A549 (cell line): Measurements from ENCODE around the gene NTNG1.

Source experiments
- EP300 ChIP-seq, 2 experiments: fragments of >200 bp; sonication (Bioruptor Twin); formaldehyde crosslinking; IDR thresholded peaks; 2 replicates in 1 of 2; 3 replicates in 1 of 2; pipeline ENCODE4 v1.6.1; 2016 to 2017
- HOXA7 ChIP-seq: fragments of 250-450 bp; sonication (Bioruptor Pico); IDR thresholded peaks from 2 replicates; pipeline ENCODE4 v1.5.0; 2020; ENCODE audit warnings: mild to moderate bottlenecking, moderate library complexity
- KDM5A ChIP-seq: fragments of 200-600 bp; sonication (generic); IDR thresholded peaks from 2 replicates; pipeline ENCODE4 v1.6.1; 2016; ENCODE audit warnings: antibody characterized with exemption, mild to moderate bottlenecking
- MAZ ChIP-seq: fragments of 150-350 bp; IDR thresholded peaks from 2 replicates; pipeline ENCODE4 v1.6.1; 2014; ENCODE audit warnings: antibody characterized with exemption, low read depth, low read length, borderline replicate concordance
- NFE2L2 ChIP-seq: fragments of 150-350 bp; conservative IDR thresholded peaks from 2 replicates; pipeline ENCODE4 v1.6.1; 2014; ENCODE audit warnings: low read length
- NR3C1 ChIP-seq: fragments of >200 bp; sonication (Bioruptor Twin); formaldehyde crosslinking; IDR thresholded peaks from 3 replicates; pipeline ENCODE4 v1.6.1; 2017
- POLR2A ChIP-seq: IDR thresholded peaks from 2 replicates; pipeline ENCODE4 v1.6.1; 2012; ENCODE audit warnings: mild to moderate bottlenecking, low read length
- POLR2AphosphoS2 ChIP-seq: conservative IDR thresholded peaks from 2 replicates; pipeline ENCODE4 v1.6.1; 2012; ENCODE audit warnings: low read length, improper control_type of control experiment, inconsistent platforms
- TF ChIP-seq, protein P1 (sequence below): fragments of 250-450 bp; sonication (Bioruptor Pico); IDR thresholded peaks from 2 replicates; pipeline ENCODE4 v1.5.0; 2021; ENCODE audit warnings: mild to moderate bottlenecking, moderate library complexity, borderline replicate concordance
- TF ChIP-seq, protein P2 (sequence below): fragments of >200 bp; sonication (Bioruptor Twin); formaldehyde crosslinking; IDR thresholded peaks from 3 replicates; pipeline ENCODE4 v1.5.1; 2016

DNA sequence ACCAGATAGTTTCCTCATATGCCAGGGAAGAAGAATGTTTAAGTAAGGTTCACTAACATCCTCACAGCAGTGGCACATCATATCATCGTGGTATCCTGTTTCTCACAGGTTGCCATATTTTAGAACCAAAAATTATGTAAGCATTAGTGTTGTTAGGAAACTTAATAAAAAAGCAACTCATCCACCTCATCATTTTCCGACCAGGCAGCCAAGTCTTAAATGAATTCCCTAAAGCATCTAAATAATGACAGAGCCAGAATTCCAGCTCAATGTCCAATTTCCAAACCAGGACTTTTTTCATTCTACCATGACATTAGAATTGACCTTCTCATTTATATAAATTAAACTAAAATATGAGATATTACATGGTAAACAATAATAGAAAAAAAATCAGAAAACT is 272.7 kb downstream of the NTNG1 start:
- TF ChIP-seq NR3C1 (no peak), KDM5A (no peak), MAZ (no peak), NFE2L2 (no peak), EP300 (IDR thresholded peaks at IDR 0.05) (no peak), POLR2A (no peak), HOXA7 (CRISPR knock-in tag) (no peak), POLR2AphosphoS2 (no peak)
- TF ChIP-seq, protein P1, sequence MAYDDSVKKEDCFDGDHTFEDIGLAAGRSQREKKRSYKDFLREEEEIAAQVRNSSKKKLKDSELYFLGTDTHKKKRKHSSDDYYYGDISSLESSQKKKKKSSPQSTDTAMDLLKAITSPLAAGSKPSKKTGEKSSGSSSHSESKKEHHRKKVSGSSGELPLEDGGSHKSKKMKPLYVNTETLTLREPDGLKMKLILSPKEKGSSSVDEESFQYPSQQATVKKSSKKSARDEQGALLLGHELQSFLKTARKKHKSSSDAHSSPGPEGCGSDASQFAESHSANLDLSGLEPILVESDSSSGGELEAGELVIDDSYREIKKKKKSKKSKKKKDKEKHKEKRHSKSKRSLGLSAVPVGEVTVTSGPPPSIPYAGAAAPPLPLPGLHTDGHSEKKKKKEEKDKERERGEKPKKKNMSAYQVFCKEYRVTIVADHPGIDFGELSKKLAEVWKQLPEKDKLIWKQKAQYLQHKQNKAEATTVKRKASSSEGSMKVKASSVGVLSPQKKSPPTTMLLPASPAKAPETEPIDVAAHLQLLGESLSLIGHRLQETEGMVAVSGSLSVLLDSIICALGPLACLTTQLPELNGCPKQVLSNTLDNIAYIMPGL (CRISPR knock-in tag), result no peak
- TF ChIP-seq, protein P2, sequence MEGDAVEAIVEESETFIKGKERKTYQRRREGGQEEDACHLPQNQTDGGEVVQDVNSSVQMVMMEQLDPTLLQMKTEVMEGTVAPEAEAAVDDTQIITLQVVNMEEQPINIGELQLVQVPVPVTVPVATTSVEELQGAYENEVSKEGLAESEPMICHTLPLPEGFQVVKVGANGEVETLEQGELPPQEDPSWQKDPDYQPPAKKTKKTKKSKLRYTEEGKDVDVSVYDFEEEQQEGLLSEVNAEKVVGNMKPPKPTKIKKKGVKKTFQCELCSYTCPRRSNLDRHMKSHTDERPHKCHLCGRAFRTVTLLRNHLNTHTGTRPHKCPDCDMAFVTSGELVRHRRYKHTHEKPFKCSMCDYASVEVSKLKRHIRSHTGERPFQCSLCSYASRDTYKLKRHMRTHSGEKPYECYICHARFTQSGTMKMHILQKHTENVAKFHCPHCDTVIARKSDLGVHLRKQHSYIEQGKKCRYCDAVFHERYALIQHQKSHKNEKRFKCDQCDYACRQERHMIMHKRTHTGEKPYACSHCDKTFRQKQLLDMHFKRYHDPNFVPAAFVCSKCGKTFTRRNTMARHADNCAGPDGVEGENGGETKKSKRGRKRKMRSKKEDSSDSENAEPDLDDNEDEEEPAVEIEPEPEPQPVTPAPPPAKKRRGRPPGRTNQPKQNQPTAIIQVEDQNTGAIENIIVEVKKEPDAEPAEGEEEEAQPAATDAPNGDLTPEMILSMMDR, result no peak
